GM19455 (cell line): ENCODE measurements around the gene AVPR1B.
"Not testable (repeated sequence)": the region's sequence is repeated elsewhere in the genome, so short reads cannot be mapped to it uniquely, and the experiment has no call there.

ENCODE experiments used
- ATAC-seq: cut with Tn5 transposase; IDR thresholded peaks from one replicate; pipeline ENCODE4 v1.9.1; 2021; ENCODE audit not compliant: unreplicated experiment

The AVPR1B gene

GRCh38 chr1:206082831-206083695 lies 34.1 kb downstream of the AVPR1B start:
- ATAC-seq = no peak

DNA sequence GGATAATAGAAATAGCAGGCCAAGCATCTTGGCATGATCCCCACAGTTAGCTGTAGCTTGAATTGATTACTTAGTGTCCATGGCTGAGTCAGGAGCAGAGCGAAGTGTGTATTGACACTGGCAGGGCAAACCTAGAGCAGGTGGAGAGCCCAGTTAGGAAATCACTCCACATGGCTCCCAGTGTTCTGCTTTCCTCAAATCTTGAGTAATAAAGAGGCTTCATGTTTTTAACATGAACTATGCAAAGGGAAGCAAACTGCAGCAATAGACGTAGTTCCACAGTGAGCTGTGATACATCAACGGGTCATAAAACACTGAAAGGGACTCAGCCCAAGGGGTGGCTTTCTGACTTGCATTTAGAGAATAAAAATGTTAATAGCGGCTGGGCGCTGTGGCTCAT lies 35.3 kb downstream of the AVPR1B start:
- ATAC-seq = no peak

- ATAC-seq = no peak
Measured at GRCh38 chr1:206080026-206080820, 37.0 kb downstream of the AVPR1B start.

- ATAC-seq = no peak
Measured at GRCh38 chr1:206079135-206079534, 38.1 kb downstream of the AVPR1B start.

DNA sequence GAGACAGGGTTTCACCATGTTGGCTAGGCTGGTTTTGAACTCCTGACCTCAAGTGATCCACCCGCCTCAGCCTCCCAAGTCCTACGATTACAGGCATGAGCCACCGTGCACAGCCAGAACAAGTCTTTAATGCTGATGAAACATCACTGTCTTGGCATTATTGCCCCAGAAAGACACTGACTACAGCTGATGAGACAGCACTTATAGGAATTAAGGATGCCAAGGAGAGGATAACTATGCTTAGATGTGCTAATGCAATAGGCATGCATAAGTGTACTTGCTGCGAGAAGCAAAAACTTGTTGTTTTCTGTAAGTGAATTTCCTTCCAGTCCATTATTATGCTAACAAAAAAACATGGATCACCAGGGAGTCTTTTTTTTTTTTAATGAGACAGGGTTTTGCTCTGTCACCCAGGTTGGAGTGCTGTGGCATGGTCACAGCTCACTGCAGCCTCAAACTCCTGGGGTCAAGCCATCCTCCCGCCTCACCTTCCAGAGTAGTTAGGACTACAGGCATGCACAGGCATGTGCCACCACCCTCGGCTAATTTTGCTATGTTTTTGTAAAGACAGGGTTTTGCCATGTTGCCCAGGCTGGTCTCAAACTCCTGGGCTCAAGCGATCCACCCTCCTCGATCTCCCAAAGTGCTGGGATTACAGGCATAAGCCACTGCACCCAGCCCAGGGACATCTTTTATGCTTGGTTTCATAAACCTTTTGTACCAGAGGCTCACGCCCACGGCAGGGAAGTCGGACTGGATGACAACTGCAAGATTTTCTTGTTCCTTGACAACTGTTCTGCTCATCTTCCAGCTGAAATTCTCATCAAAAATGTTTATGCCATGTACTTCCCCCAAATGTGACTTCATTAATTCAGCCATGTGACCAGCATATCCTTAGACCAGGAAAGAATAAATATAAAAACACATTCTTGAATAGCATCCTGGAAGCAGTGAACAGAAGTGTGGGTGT lies 41.1 kb downstream of the AVPR1B start:
- ATAC-seq = no peak

- no peak for ATAC-seq
Measured at GRCh38 chr1:206074839-206075238, 42.3 kb downstream of the AVPR1B start.

DNA sequence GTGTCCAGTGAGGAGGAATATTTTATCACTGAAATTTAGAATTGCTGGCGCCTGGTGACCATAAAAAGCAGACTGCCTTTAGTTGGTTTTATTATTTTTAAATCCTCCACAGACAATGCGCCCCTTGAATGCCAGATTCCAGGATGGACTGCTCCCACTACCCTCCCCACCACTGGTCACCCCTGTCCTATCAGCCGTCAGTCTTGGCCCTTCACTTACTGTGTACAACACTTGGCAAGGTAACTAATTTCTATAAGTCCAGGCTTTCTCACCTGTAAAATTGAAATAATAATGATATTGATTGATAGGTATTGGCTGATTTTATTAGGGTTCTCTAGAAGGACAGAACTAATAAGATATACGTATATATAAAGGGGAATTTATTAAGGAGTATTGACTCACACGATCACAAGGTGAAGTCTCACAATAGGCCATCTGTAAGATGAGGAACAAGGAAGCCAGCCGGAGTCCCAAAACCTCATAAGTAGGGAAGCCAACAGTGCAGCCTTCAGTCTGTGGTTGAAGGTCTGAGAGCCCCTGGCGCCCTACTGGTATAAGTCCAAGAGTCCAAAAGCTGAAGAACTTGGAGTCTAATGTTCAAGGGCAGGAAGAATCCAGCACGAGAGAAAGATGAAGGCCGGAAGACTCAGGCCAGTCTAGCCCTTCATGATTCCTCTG lies 46.4 kb downstream of the AVPR1B start:
- ATAC-seq = no peak

DNA sequence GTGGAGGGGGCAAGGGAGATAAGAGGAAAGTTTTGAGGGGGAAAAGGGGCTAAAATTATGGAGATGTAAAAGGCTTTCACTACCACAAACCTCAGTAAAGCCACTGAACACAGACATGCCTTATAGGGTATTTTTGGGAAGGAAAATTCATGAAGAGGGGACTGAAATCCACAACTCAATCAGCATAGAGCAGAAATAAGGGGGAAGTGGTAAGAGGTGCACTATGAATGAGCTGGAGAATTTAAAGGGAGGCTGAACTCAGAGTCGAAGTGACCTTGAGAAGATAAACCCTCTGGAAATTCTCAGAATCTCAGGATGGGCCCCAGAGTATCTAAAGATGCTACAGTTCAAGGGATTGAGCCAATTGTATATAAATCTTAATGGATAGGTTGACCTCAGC lies 48.9 kb downstream of the AVPR1B start:
- ATAC-seq = no peak

GRCh38 chr1:206067486-206068227 lies 49.5 kb downstream of the AVPR1B start:
- no peak for ATAC-seq

GRCh38 chr1:206066479-206067171 lies 50.6 kb downstream of the AVPR1B start:
- ATAC-seq = no peak

DNA sequence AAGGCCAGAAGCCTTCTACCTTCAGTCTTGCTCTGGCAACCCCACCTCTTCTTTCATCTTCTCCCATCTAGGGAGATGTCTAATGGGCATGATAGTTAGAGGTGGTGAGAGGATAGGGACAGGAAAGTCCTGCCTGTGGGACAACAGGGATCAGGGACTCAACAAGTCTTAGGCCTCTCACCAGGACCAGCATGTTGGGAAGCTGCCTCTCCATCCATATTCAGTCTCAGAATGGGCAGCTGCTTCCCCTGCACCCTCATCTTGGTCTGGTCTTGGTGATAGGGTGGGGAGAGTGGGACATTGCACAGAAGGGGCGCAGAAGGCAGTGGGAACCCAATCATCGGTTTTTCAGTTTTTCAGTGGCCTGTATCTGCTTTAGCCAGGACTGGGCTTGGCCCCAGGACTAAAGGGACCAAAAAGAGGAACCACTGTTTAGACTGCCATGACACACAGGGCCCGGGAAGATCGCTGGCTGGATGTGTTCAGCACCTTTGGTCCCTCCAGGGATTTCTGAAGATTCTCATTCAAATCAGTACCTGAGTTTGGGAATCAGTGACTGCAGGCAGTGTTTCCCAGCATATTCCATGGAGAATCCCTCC lies 51.5 kb downstream of the AVPR1B start:
- no peak for ATAC-seq

DNA sequence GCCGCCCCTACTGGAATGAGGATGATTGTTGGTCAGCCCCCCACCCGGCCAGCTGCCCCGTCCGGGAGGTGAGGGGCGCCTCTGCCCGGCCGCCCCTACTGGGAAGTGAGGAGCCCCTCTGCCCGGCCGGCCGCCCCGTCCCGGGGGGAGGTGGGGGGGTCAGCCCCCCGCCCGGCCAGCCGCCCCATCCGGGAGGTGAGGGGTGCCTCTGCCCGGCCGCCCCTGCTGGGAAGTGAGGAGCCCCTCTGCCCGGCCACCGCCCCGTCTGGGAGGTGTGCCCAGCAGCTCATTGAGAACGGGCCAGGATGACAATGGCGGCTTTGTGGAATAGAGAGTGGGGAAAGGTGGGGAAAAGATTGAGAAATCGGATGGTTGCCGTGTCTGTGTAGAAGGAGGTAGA lies 52.7 kb downstream of the AVPR1B start:
- ATAC-seq = not testable (repeated sequence)

GRCh38 chr1:206064001-206064400 lies 53.2 kb downstream of the AVPR1B start:
- not testable (repeated sequence) for ATAC-seq

DNA sequence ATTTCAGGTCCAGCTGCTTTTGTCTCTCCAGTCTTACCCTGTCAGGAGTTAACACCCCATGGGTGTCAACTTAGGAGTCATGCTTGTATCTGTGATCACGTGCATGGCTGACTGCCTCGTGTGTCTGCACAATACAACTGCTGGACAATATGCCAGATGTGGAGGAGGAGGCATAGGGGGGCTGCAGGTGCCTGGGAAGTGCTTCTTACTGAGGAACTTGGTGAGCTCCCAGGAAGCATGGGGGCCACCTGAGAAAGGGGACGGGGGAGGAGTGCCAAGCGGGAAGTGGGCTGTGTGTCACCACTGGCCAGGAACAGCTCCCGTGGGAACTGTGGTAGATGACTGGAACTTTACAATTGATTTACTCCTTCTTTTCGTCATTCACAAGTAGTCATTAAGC lies 54.7 kb downstream of the AVPR1B start:
- no peak for ATAC-seq

DNA sequence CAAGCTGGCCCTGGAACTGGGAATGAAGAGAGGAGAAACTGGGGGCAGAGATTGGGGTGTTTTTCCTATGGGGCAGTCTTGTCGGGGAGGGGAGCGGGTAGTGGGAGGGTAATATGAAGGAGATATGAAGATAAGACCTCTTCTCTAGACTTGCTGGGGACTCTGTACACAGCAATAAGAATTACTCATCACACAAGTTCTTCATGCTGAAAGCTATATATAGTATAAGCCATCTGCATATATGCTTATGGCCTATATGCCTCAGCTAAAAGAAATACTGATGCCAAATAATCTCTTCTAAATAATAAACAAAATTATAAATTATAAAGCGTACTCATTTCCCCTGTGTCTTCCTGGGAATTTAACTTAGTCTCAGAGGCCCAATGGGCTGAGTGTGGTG lies 56.3 kb downstream of the AVPR1B start:
- ATAC-seq = no peak
